ENCODE measurements around the gene PEX12. TPM values are rescaled to one million over a fixed set of nuclear protein-coding genes. Genes with fewer than 3 reads are reported as not detected.
A peak's percentile ranks its signal among the peaks of the same experiment; 100 is the strongest.
"Not testable (repeated sequence)": the region's sequence is repeated elsewhere in the genome, so short reads cannot be mapped to it uniquely, and the experiment has no call there.

Gene PEX12
- total RNA-seq, 4 donors from 2014 or later: 5.3 to 15.9 (median 8.6) TPM

DNA sequence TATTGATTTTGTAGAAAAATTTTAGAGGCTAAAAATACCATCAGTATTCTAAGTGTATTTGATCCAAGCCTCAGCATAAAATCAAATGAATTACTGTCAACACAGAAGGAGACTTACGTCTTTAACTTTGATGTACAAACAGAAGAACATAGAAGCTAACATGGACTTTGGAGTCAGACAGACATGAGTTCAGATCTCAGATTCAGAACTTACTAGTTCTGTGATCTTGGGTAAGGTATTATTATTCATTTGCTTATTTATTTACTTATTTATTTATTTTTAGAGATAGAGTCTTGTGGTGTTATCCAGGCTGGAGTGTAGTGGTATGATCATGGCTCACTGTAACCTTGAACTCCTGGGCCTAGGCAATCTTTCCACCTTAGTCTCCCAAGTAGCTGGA, 36.9 kb downstream of the PEX12 start:
- intact Hi-C loops (cut with DNase I; ENCODE audit: low total_unique reads): no loop called here
- TF ChIP-seq, protein P1, sequence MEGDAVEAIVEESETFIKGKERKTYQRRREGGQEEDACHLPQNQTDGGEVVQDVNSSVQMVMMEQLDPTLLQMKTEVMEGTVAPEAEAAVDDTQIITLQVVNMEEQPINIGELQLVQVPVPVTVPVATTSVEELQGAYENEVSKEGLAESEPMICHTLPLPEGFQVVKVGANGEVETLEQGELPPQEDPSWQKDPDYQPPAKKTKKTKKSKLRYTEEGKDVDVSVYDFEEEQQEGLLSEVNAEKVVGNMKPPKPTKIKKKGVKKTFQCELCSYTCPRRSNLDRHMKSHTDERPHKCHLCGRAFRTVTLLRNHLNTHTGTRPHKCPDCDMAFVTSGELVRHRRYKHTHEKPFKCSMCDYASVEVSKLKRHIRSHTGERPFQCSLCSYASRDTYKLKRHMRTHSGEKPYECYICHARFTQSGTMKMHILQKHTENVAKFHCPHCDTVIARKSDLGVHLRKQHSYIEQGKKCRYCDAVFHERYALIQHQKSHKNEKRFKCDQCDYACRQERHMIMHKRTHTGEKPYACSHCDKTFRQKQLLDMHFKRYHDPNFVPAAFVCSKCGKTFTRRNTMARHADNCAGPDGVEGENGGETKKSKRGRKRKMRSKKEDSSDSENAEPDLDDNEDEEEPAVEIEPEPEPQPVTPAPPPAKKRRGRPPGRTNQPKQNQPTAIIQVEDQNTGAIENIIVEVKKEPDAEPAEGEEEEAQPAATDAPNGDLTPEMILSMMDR (IDR thresholded peaks at IDR 0.05): no peak
- no peak for TF ChIP-seq POLR2A (IDR thresholded peaks at IDR 0.05)
- no peaks in the 10 kb centered on the region for H3K9me3 ChIP-seq
- H3K27me3 ChIP-seq: no peaks in the 10 kb centered on the region
- DNase-seq: no peak
- no peak overlapping the region for H3K4me3 ChIP-seq
- no peaks in the 10 kb centered on the region for H3K4me1 ChIP-seq
- peak overlapping the region; percentile 55 to 66 for H3K27ac ChIP-seq
- no peaks in the 10 kb centered on the region for H3K36me3 ChIP-seq

DNA sequence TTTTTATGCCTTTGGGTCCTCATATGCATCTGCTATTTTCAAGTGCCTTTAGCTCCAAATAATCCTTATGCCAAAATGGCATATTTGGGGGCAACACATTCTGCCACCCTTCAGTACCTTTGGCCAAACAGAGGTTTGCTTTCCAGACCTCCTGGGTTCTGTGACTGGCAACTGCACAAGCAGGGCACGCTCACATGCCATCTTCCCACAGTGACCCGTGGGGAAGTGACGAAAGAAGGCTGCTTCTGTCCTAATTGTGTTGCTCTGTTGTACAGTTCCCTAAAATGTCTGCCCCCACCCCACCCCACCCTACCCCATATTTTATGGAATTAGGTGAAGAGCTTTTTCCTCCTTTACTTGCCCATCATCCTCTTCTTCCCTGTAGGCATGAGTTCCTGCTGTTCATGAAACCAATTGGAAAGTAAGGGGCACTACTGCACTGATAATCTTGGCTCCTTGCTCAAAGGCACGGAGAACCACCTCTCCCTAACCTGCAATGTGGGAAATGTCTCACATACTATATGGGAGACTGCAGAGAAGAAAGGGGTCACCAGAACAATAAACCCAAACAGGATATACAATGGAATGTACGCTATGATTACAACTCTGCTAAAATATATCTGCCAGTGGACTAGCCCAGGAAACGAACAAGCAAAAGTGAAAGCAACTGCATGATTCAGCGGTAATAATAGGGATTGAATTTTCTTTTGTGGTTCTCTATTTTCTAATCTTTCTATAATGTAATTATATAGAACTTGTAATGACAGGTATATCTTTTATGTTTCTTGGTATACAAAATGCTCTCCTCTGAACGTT, 37.6 kb downstream of the PEX12 start:
- Histone ChIP-seq H3K9me3 (no peaks in the 10 kb centered on the region), H3K27me3 (no peaks in the 10 kb centered on the region), H3K4me3 (peak overlapping the region in 1 of 2 donors; percentile 27), H3K4me1 (no peaks in the 10 kb centered on the region), H3K36me3 (no peaks in the 10 kb centered on the region), H3K27ac (peak overlapping the region; percentile 55 to 66)
- DNase-seq: peak in 1 of 2 donors; percentile 30
- TF ChIP-seq, protein P1 (IDR thresholded peaks at IDR 0.05): no peak
- TF ChIP-seq POLR2A (IDR thresholded peaks at IDR 0.05): no peak
- intact Hi-C loops (cut with DNase I; ENCODE audit: low total_unique reads): no loop called here

DNA sequence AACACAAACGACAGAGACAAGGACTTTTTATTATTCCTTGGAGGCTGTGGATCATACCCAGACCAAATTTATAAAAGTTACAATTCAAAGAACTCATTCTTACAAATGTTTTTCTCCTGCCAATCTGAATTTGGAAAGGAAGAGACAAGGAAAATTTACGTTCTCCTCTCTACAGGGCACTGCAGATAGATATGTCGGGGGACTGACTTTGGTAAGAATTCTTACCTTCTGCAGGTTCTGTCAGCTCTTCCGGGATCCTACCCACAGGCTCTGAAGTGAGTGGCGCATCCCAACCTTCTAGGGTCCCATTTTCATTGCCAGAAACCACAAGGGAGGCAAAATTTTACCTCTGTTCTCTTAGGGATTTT, 38.7 kb downstream of the PEX12 start:
- H3K36me3 ChIP-seq: no peaks in the 10 kb centered on the region
- TF ChIP-seq, protein P1 (IDR thresholded peaks at IDR 0.05): no peak
- TF ChIP-seq POLR2A (IDR thresholded peaks at IDR 0.05): no peak
- H3K27ac ChIP-seq: peak overlapping the region in 1 of 2 donors; percentile 1
- DNase-seq: no peak
- H3K4me1 ChIP-seq: no peaks in the 10 kb centered on the region
- H3K27me3 ChIP-seq: no peaks in the 10 kb centered on the region
- H3K9me3 ChIP-seq: no peaks in the 10 kb centered on the region
- no peak overlapping the region for H3K4me3 ChIP-seq
- intact Hi-C loops (cut with DNase I; ENCODE audit: low total_unique reads): loop anchor here (5.0 kb wide), 1 partner anchor 227 kb away; no protein-coding TSS in a partner anchor

DNA sequence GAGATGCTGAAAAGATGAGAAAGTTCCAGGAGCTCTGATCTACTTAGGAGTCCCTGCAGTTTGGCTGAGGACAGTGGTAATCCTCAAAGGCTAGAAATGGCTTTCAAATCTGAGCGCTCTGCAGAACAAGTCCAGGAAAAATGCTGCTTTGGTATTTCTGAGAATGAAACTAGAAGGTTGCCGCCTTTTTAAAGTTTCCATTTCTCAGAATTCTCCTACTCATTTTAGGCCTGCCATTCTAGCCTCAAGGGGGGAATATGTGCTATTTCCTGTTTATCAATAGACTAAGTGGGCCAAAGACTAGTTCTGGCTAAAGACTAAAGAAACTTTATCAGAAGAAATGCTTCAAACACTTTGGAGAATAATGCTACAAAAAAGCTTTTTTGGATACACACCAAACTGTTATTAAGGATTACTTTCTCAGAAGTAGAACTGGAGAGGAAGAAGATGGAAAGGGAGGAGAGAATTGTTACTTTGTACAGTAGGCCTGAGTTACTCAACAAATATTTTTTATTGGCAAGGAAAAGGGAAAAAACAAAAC, 40.7 kb downstream of the PEX12 start, which contains the start of gene SLFN12L:
SLFN12L (minus strand) TSS at position 78 of the 541 bp plus-strand sequence. CDS start 15,314 bp downstream, outside the sequence.
- Histone ChIP-seq H3K27ac (peak within 1 kb of the TSS; percentile 48 to 57), H3K27me3 (no peaks in the 10 kb centered on the region), H3K4me1 (no peaks in the 10 kb centered on the region), H3K4me3 (no peak within 1 kb of the TSS), H3K36me3 (no peaks in the 10 kb centered on the region), H3K9me3 (no peaks in the 10 kb centered on the region)
- TF ChIP-seq POLR2A (IDR thresholded peaks at IDR 0.05): no peak
- TF ChIP-seq, protein P1 (IDR thresholded peaks at IDR 0.05): no peak
- intact Hi-C loops (cut with DNase I; ENCODE audit: low total_unique reads): loop anchor here (5.0 kb wide), 1 partner anchor 225 kb away; no protein-coding TSS in a partner anchor
- DNase-seq: no peak

DNA sequence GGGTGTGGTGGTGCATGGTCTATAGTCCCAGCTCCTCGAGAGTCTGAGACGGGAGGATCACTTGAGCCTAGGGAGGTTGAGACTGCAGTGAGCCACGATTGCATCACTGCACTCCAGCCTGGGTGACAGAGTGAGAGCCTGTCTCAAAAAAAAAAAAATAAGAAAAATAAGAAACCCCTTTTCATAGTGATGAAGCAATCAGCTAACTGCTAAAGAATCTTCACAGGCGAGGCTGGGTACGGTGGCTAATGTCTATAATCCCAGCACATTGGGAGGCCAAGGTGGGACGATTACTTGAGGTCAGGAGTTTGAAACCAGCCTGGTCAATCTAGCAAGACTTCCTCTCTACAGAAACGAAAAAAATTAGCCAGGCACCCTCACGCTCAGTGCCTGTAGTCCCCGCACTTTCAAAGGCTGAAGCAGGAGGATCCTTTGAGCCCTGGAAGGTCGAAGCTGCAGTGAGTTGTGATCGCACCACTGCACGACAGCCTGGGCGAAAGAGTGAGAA, 41.7 kb downstream of the PEX12 start:
- H3K27me3 ChIP-seq: no peaks in the 10 kb centered on the region
- no peak for TF ChIP-seq POLR2A (IDR thresholded peaks at IDR 0.05)
- TF ChIP-seq, protein P1 (IDR thresholded peaks at IDR 0.05): no peak
- H3K4me3 ChIP-seq: no peak overlapping the region
- H3K36me3 ChIP-seq: no peaks in the 10 kb centered on the region
- no peaks in the 10 kb centered on the region for H3K4me1 ChIP-seq
- H3K27ac ChIP-seq: peak overlapping the region; percentile 48 to 57
- intact Hi-C loops (cut with DNase I; ENCODE audit: low total_unique reads): loop anchor here (5.0 kb wide), 1 partner anchor 224 kb away; no protein-coding TSS in a partner anchor
- no peaks in the 10 kb centered on the region for H3K9me3 ChIP-seq
- DNase-seq: no peak

DNA sequence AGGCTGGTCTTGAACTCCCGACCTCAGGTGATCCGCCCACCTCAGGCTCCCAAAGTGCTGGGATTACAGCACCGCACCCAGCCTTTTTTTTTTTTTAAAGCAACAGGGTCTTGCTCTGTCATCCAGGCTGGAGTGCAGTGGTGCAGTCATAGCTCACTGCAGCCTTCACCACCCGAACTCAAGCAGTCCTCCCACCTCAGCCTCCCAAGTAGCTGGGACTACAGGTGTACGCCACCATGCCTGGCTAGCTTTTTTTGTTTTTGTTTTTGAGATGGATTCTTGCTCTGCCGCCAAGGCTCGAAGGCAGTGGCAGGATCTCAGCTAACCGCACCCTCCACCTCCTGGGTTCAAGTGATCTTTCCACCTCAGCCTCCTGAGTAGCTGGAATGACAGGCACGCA, 43.0 kb downstream of the PEX12 start:
- not testable (repeated sequence) for H3K36me3 ChIP-seq, H3K27me3 ChIP-seq, H3K27ac ChIP-seq, H3K4me1 ChIP-seq, H3K9me3 ChIP-seq, H3K4me3 ChIP-seq, DNase-seq
- intact Hi-C loops (cut with DNase I; ENCODE audit: low total_unique reads): loop anchor here (5.0 kb wide), 1 partner anchor 223 kb away; no protein-coding TSS in a partner anchor

Measured in uterus (tissue), 4 donors.